K562 (cell line): ENCODE results near the gene CCDC69. TPM values are rescaled to one million over a fixed set of nuclear protein-coding genes. Genes with fewer than 3 reads are reported as not detected.
A peak's percentile ranks its signal among the peaks of the same experiment; 100 is the strongest.

ENCODE experiments used
- CHD4 ChIP-seq: fragments of 200-600 bp; sonication (generic); IDR thresholded peaks from 3 replicates; pipeline ENCODE4 v1.6.1; 2012; ENCODE audit warnings: low read depth, mild to moderate bottlenecking, mixed read lengths, low read length, inconsistent platforms; ENCODE audit not compliant: insufficient read depth, insufficient replicate concordance, poor library complexity, severe bottlenecking
- CREB1 ChIP-seq, 2 experiments: sonication (generic) in 1 of 2; formaldehyde crosslinking in 1 of 2; IDR thresholded peaks; 2 replicates each; pipeline versions ENCODE4 v1.6.1 to v1.8.0; 2012 to 2022; ENCODE audit warnings: inconsistent platforms in 1 of 2, mild to moderate bottlenecking in 1 of 2, missing genetic modification reagents in 1 of 2, moderate library complexity in 1 of 2
- FOS ChIP-seq: IDR thresholded peaks from 3 replicates; pipeline ENCODE4 v1.6.1; 2011; ENCODE audit not compliant: insufficient read length; ENCODE audit errors: extremely low read depth
- FOXP1 ChIP-seq: sonication (generic); formaldehyde crosslinking; IDR thresholded peaks from 2 replicates; pipeline ENCODE4 v1.8.0; 2022; ENCODE audit warnings: mild to moderate bottlenecking, missing genetic modification reagents
- JUNB ChIP-seq: fragments of 450-650 bp; formaldehyde crosslinking; conservative IDR thresholded peaks from 2 replicates; pipeline ENCODE4 v1.4.0; 2020; ENCODE audit warnings: mild to moderate bottlenecking
- MTF1 ChIP-seq: fragments of 250-450 bp; sonication (Bioruptor Pico); IDR thresholded peaks from 2 replicates; pipeline ENCODE4 v1.9.0; 2021; ENCODE audit warnings: moderate library complexity, mild to moderate bottlenecking, inconsistent platforms, borderline replicate concordance
- NFIC ChIP-seq: fragments of 450-650 bp; IDR thresholded peaks from 2 replicates; pipeline ENCODE4 v1.6.1; 2017; ENCODE audit warnings: mild to moderate bottlenecking, inconsistent platforms
- NFIX ChIP-seq: fragments of 250-450 bp; sonication (Bioruptor Pico); IDR thresholded peaks from 2 replicates; pipeline ENCODE4 v1.4.0; 2020; ENCODE audit warnings: low read depth, mild to moderate bottlenecking, moderate library complexity
- NR1H2 ChIP-seq: sonication (generic); formaldehyde crosslinking; IDR thresholded peaks from 2 replicates; pipeline ENCODE4 v1.4.0; 2020; ENCODE audit warnings: mild to moderate bottlenecking, missing genetic modification reagents
- SMARCB1 ChIP-seq: IDR thresholded peaks from 2 replicates; pipeline ENCODE4 v1.6.1; 2011; ENCODE audit warnings: improper control_type of control experiment, low read depth; ENCODE audit not compliant: insufficient read length
- SNRNP70 ChIP-seq: fragments of 200-400 bp; formaldehyde crosslinking; optimal IDR thresholded peaks from 2 replicates; pipeline ENCODE3; 2017; ENCODE audit warnings: low read depth, low read length
- SPI1 ChIP-seq: IDR thresholded peaks from 2 replicates; pipeline ENCODE4 v1.6.1; 2011; ENCODE audit warnings: low read depth, low read length, control low read depth, borderline replicate concordance
- TCF15 ChIP-seq: fragments of 250-450 bp; sonication (Bioruptor Pico); IDR thresholded peaks from 2 replicates; pipeline ENCODE4 v1.8.0; 2022; ENCODE audit warnings: moderate library complexity, mild to moderate bottlenecking, inconsistent platforms
- TRIM28 ChIP-seq: fragments of 450-650 bp; IDR thresholded peaks from 2 replicates; pipeline ENCODE4 v1.6.1; 2017
- YBX1 ChIP-seq: fragments of 450-650 bp; IDR thresholded peaks from 2 replicates; pipeline ENCODE4 v1.7.1; 2016; ENCODE audit warnings: mild to moderate bottlenecking
- ZBTB1 ChIP-seq: sonication (generic); formaldehyde crosslinking; IDR thresholded peaks from 2 replicates; pipeline ENCODE4 v1.8.1; 2023; ENCODE audit warnings: missing genetic modification reagents, low read depth, mild to moderate bottlenecking, borderline replicate concordance
- ZFP36 ChIP-seq: fragments of 150-350 bp; IDR thresholded peaks from 2 replicates; pipeline ENCODE4 v1.6.1; 2018; ENCODE audit warnings: low read length, low read depth; ENCODE audit not compliant: partially characterized antibody
- polyA plus RNA-seq, 8 experiments: library from polyadenylated mRNA; depleted of rRNA in 4 of 8; stranded (reverse) in 5 of 8; unstranded in 3 of 8; fragments of >200 nt; fragmentation: Nextera tagmentation in 2 of 8; fragmentation: Illumina TruSeq in 1 of 8; extraction: Ambion mirVana in 2 of 8; extraction: Trizol in 1 of 8; gene quantifications; 2 replicates each; pipeline versions ENCODE4 v1.2.1 to v1.2.3, GENCODE V29; 2011 to 2014; ENCODE audit warnings: inconsistent platforms in 1 of 8, missing spikeins in 1 of 8
- total RNA-seq, 7 experiments: library from RNA; depleted of rRNA in 6 of 7; stranded (reverse); fragments of >200 nt in 6 of 7; fragmentation: Illumina TruSeq in 2 of 7; extraction: Trizol in 2 of 7; gene quantifications; 2 replicates each; pipeline versions ENCODE4 v1.2.1 to v1.2.3, GENCODE V29; 2011 to 2021; ENCODE audit warnings: low replicate concordance in 1 of 7
- TF ChIP-seq, protein P1 (sequence below): fragments of 200-800 bp; sonication (Bioruptor generic); IDR thresholded peaks from 2 replicates; pipeline ENCODE4 v1.6.1; 2017; ENCODE audit warnings: missing genetic modification characterization, missing compliant biosample characterization
- TF ChIP-seq, protein P2 (sequence below): sonication (generic); formaldehyde crosslinking; IDR thresholded peaks from 2 replicates; pipeline ENCODE4 v1.8.1; 2022; ENCODE audit warnings: missing genetic modification reagents
- TF ChIP-seq, protein P3 (sequence below): sonication (generic); formaldehyde crosslinking; IDR thresholded peaks from 2 replicates; pipeline ENCODE4 v1.8.1; 2023; ENCODE audit warnings: missing genetic modification reagents, mild to moderate bottlenecking, borderline replicate concordance

The CCDC69 gene
- total and polyA plus RNA-seq, 9 of the 15 experiments (the other 6 are each of a cell fraction or from before 2014, with no cell fraction given): 0.65 to 12.2 (median 7.6) TPM

GRCh38 chr5:151155775-151156506, 68.0 kb downstream of the CCDC69 start (continued):
- TF ChIP-seq FOS: no peak
- TF ChIP-seq TRIM28: no peak
- TF ChIP-seq SPI1: no peak
- TF ChIP-seq MTF1 (CRISPR knock-in tag): no peak
- no peak for TF ChIP-seq TCF15 (CRISPR knock-in tag)
- no peak for TF ChIP-seq YBX1
- TF ChIP-seq, protein P1, sequence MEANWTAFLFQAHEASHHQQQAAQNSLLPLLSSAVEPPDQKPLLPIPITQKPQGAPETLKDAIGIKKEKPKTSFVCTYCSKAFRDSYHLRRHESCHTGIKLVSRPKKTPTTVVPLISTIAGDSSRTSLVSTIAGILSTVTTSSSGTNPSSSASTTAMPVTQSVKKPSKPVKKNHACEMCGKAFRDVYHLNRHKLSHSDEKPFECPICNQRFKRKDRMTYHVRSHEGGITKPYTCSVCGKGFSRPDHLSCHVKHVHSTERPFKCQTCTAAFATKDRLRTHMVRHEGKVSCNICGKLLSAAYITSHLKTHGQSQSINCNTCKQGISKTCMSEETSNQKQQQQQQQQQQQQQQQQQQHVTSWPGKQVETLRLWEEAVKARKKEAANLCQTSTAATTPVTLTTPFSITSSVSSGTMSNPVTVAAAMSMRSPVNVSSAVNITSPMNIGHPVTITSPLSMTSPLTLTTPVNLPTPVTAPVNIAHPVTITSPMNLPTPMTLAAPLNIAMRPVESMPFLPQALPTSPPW (CRISPR knock-in tag): peak; percentile 57
- TF ChIP-seq, protein P2, sequence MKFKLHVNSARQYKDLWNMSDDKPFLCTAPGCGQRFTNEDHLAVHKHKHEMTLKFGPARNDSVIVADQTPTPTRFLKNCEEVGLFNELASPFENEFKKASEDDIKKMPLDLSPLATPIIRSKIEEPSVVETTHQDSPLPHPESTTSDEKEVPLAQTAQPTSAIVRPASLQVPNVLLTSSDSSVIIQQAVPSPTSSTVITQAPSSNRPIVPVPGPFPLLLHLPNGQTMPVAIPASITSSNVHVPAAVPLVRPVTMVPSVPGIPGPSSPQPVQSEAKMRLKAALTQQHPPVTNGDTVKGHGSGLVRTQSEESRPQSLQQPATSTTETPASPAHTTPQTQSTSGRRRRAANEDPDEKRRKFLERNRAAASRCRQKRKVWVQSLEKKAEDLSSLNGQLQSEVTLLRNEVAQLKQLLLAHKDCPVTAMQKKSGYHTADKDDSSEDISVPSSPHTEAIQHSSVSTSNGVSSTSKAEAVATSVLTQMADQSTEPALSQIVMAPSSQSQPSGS: no peak
- no peak for TF ChIP-seq ZFP36
- no peak for TF ChIP-seq CHD4
- no peak for TF ChIP-seq NR1H2 (CRISPR knock-in tag)
- TF ChIP-seq NFIX (CRISPR knock-in tag): no peak
- no peak for TF ChIP-seq SMARCB1
- TF ChIP-seq, protein P3, sequence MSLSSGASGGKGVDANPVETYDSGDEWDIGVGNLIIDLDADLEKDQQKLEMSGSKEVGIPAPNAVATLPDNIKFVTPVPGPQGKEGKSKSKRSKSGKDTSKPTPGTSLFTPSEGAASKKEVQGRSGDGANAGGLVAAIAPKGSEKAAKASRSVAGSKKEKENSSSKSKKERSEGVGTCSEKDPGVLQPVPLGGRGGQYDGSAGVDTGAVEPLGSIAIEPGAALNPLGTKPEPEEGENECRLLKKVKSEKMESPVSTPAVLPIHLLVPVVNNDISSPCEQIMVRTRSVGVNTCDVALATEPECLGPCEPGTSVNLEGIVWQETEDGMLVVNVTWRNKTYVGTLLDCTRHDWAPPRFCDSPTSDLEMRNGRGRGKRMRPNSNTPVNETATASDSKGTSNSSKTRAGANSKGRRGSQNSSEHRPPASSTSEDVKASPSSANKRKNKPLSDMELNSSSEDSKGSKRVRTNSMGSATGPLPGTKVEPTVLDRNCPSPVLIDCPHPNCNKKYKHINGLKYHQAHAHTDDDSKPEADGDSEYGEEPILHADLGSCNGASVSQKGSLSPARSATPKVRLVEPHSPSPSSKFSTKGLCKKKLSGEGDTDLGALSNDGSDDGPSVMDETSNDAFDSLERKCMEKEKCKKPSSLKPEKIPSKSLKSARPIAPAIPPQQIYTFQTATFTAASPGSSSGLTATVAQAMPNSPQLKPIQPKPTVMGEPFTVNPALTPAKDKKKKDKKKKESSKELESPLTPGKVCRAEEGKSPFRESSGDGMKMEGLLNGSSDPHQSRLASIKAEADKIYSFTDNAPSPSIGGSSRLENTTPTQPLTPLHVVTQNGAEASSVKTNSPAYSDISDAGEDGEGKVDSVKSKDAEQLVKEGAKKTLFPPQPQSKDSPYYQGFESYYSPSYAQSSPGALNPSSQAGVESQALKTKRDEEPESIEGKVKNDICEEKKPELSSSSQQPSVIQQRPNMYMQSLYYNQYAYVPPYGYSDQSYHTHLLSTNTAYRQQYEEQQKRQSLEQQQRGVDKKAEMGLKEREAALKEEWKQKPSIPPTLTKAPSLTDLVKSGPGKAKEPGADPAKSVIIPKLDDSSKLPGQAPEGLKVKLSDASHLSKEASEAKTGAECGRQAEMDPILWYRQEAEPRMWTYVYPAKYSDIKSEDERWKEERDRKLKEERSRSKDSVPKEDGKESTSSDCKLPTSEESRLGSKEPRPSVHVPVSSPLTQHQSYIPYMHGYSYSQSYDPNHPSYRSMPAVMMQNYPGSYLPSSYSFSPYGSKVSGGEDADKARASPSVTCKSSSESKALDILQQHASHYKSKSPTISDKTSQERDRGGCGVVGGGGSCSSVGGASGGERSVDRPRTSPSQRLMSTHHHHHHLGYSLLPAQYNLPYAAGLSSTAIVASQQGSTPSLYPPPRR (CRISPR knock-in tag): no peak
- TF ChIP-seq CREB1 (IDR thresholded peaks at IDR 0.05): no peak
- TF ChIP-seq CREB1 (CRISPR knock-in tag; IDR thresholded peaks at IDR 0.05): no peak
- TF ChIP-seq SNRNP70: no peak
- peak; percentile 37; the same call in 1 of the 2 replicates for TF ChIP-seq NFIC
- no peak for TF ChIP-seq ZBTB1 (CRISPR knock-in tag)
- no peak for TF ChIP-seq JUNB (CRISPR knock-in tag)
- no peak for TF ChIP-seq FOXP1 (CRISPR knock-in tag)
